K562 (cell line): ENCODE measurements around the gene SNRNP70. TPM values are rescaled to one million over a fixed set of nuclear protein-coding genes. Genes with fewer than 3 reads are reported as not detected.

ENCODE experiments used
- CBFA2T3 ChIP-seq: fragments of 450-650 bp; IDR thresholded peaks from 2 replicates; pipeline ENCODE4 v1.6.1; 2017
- CCNT2 ChIP-seq: IDR thresholded peaks from 2 replicates; pipeline ENCODE4 v1.6.1; 2011; ENCODE audit warnings: borderline replicate concordance, low read depth, mild to moderate bottlenecking, moderate library complexity, mixed read lengths, low read length; ENCODE audit not compliant: insufficient read length; ENCODE audit errors: extremely low read depth
- CREB1 ChIP-seq, 2 experiments: sonication (generic) in 1 of 2; formaldehyde crosslinking in 1 of 2; IDR thresholded peaks; 2 replicates each; pipeline versions ENCODE4 v1.6.1 to v1.8.0; 2012 to 2022; ENCODE audit warnings: inconsistent platforms in 1 of 2, mild to moderate bottlenecking in 1 of 2, missing genetic modification reagents in 1 of 2, moderate library complexity in 1 of 2
- EGR1 ChIP-seq: fragments of 450-650 bp; conservative IDR thresholded peaks from 2 replicates; pipeline ENCODE4 v1.6.1; 2017; ENCODE audit warnings: mild to moderate bottlenecking
- FOXJ3 ChIP-seq: sonication (generic); formaldehyde crosslinking; IDR thresholded peaks from 2 replicates; pipeline ENCODE4 v1.4.0; 2020; ENCODE audit warnings: mild to moderate bottlenecking, missing genetic modification reagents
- HDAC2 ChIP-seq: fragments of 450-650 bp; IDR thresholded peaks from 2 replicates; pipeline ENCODE4 v1.6.1; 2016; ENCODE audit warnings: mild to moderate bottlenecking
- L3MBTL2 ChIP-seq: fragments of 450-650 bp; IDR thresholded peaks from 2 replicates; pipeline ENCODE4 v1.6.1; 2016; ENCODE audit warnings: mild to moderate bottlenecking, moderate library complexity
- MTA3 ChIP-seq: fragments of 450-650 bp; formaldehyde crosslinking; IDR thresholded peaks from 2 replicates; pipeline ENCODE4 v1.6.1; 2017; ENCODE audit warnings: mild to moderate bottlenecking, borderline replicate concordance
- NFIC ChIP-seq: fragments of 450-650 bp; IDR thresholded peaks from 2 replicates; pipeline ENCODE4 v1.6.1; 2017; ENCODE audit warnings: mild to moderate bottlenecking, inconsistent platforms
- NFXL1 ChIP-seq: fragments of 450-650 bp; formaldehyde crosslinking; IDR thresholded peaks from 2 replicates; pipeline ENCODE4 v1.4.0; 2021; ENCODE audit warnings: mild to moderate bottlenecking
- NR4A1 ChIP-seq, 2 experiments: fragments of 250-450 bp in 1 of 2; fragments of 450-650 bp in 1 of 2; sonication (Bioruptor Pico) in 1 of 2; IDR thresholded peaks; 2 replicates each; pipeline versions ENCODE4 v1.4.0 to v1.6.1; 2016 to 2020; ENCODE audit warnings: mild to moderate bottlenecking in 2 of 2, missing compliant biosample characterization in 1 of 2, missing genetic modification characterization in 1 of 2, moderate library complexity in 1 of 2
- NRF1 ChIP-seq, 2 experiments: fragments of 450-650 bp; IDR thresholded peaks in 1 of 2; conservative IDR thresholded peaks in 1 of 2; 2 replicates each; pipeline ENCODE4 v1.6.1; 2014; ENCODE audit warnings: mild to moderate bottlenecking in 2 of 2
- POLR2AphosphoS2 ChIP-seq: IDR thresholded peaks from 2 replicates; pipeline ENCODE4 v1.6.1; 2012; ENCODE audit warnings: low read length, improper control_type of control experiment
- RREB1 ChIP-seq: fragments of 250-450 bp; sonication (Bioruptor Pico); IDR thresholded peaks from 2 replicates; pipeline ENCODE4 v1.4.0; 2020
- SMARCA4 ChIP-seq: fragments of 450-650 bp; IDR thresholded peaks from 2 replicates; pipeline ENCODE4 v1.6.1; 2016
- SMARCA5 ChIP-seq: fragments of 450-650 bp; IDR thresholded peaks from 2 replicates; pipeline ENCODE4 v1.6.1; 2016
- SP1 ChIP-seq: sonication (generic); formaldehyde crosslinking; IDR thresholded peaks from 2 replicates; pipeline ENCODE4 v1.8.1; 2022; ENCODE audit warnings: mild to moderate bottlenecking, missing genetic modification reagents
- SUPT5H ChIP-seq: fragments of 450-650 bp; IDR thresholded peaks from 2 replicates; pipeline ENCODE4 v1.6.1; 2016
- ZNF583 ChIP-seq: fragments of 250-450 bp; sonication (Bioruptor Pico); IDR thresholded peaks from 2 replicates; pipeline ENCODE4 v1.4.0; 2020
- polyA plus RNA-seq, 8 experiments: library from polyadenylated mRNA; depleted of rRNA in 4 of 8; stranded (reverse) in 5 of 8; unstranded in 3 of 8; fragments of >200 nt; fragmentation: Nextera tagmentation in 2 of 8; fragmentation: Illumina TruSeq in 1 of 8; extraction: Ambion mirVana in 2 of 8; extraction: Trizol in 1 of 8; gene quantifications; 2 replicates each; pipeline versions ENCODE4 v1.2.1 to v1.2.3, GENCODE V29; 2011 to 2014; ENCODE audit warnings: inconsistent platforms in 1 of 8, missing spikeins in 1 of 8
- total RNA-seq, 7 experiments: library from RNA; depleted of rRNA in 6 of 7; stranded (reverse); fragments of >200 nt in 6 of 7; fragmentation: Illumina TruSeq in 2 of 7; extraction: Trizol in 2 of 7; gene quantifications; 2 replicates each; pipeline versions ENCODE4 v1.2.1 to v1.2.3, GENCODE V29; 2011 to 2021; ENCODE audit warnings: low replicate concordance in 1 of 7
- TF ChIP-seq, protein P1 (sequence below): conservative IDR thresholded peaks from 2 replicates; pipeline ENCODE4 v1.6.1; 2011; ENCODE audit warnings: low read depth, mild to moderate bottlenecking, low read length; ENCODE audit not compliant: control insufficient read depth
- TF ChIP-seq, protein P2 (sequence below): fragments of 450-650 bp; IDR thresholded peaks from 2 replicates; pipeline ENCODE4 v1.6.1; 2016

SNRNP70 gene
- total and polyA plus RNA-seq, 9 of the 15 experiments (the other 6 are each of a cell fraction or from before 2014, with no cell fraction given), result 2.8 to 496 (median 136) TPM

GRCh38 chr19:49148784-49149651, 63.8 kb downstream of the SNRNP70 start (continued):
- TF ChIP-seq RREB1 (CRISPR knock-in tag) (peak; percentile 50; the same call in 1 of the 2 replicates), HDAC2 (peak; percentile 59), CBFA2T3 (peak; percentile 82), L3MBTL2 (peak; percentile 20; the same call in 1 of the 2 replicates), CCNT2 (peak; percentile 63), SMARCA4 (peak; percentile 56), CREB1 (IDR thresholded peaks at IDR 0.05) (peak; percentile 20; the same call in 1 of the 2 replicates), CREB1 (CRISPR knock-in tag; IDR thresholded peaks at IDR 0.05) (peak; percentile 18; the same call in 1 of the 2 replicates), SUPT5H (0 out of 2 replicates have a peak, but pooled peaks have one; percentile 41), ZNF583 (CRISPR knock-in tag) (peak; percentile 55; the same call in 1 of the 2 replicates), NR4A1 (CRISPR knock-in tag; IDR thresholded peaks at IDR 0.05) (peak; percentile 41; the same call in 1 of the 2 replicates), NR4A1 (tag; IDR thresholded peaks at IDR 0.05) (no peak), EGR1 (peak; percentile 98), SMARCA5 (peak; percentile 56; the same call in 1 of the 2 replicates), NRF1 (conservative IDR thresholded peaks at IDR 0.05 in 1 of 2, IDR thresholded peaks at IDR 0.05 in 1 of 2) (peak; percentile 64 to 75), NFXL1 (CRISPR knock-in tag) (no peak), FOXJ3 (CRISPR knock-in tag) (no peak), POLR2AphosphoS2 (peak; percentile 37; the same call in 1 of the 2 replicates), MTA3 (0 out of 2 replicates have a peak, but pooled peaks have one; percentile 67), NFIC (0 out of 2 replicates have a peak, but pooled peaks have one; percentile 5), SP1 (CRISPR knock-in tag) (peak; percentile 75)
- TF ChIP-seq, protein P1, sequence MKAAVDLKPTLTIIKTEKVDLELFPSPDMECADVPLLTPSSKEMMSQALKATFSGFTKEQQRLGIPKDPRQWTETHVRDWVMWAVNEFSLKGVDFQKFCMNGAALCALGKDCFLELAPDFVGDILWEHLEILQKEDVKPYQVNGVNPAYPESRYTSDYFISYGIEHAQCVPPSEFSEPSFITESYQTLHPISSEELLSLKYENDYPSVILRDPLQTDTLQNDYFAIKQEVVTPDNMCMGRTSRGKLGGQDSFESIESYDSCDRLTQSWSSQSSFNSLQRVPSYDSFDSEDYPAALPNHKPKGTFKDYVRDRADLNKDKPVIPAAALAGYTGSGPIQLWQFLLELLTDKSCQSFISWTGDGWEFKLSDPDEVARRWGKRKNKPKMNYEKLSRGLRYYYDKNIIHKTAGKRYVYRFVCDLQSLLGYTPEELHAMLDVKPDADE, result peak; percentile 49; the same call in 1 of the 2 replicates
- TF ChIP-seq, protein P2, sequence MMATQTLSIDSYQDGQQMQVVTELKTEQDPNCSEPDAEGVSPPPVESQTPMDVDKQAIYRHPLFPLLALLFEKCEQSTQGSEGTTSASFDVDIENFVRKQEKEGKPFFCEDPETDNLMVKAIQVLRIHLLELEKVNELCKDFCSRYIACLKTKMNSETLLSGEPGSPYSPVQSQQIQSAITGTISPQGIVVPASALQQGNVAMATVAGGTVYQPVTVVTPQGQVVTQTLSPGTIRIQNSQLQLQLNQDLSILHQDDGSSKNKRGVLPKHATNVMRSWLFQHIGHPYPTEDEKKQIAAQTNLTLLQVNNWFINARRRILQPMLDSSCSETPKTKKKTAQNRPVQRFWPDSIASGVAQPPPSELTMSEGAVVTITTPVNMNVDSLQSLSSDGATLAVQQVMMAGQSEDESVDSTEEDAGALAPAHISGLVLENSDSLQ, result peak; percentile 71
